Sigmoid colon (tissue), 7 donors: ENCODE results near the gene DYNC2I2. TPM values are rescaled to one million over a fixed set of nuclear protein-coding genes. Genes with fewer than 3 reads are reported as not detected.

Experiments
- DNase-seq: peaks from one replicate; pipeline ENCODE4 v3.0.0-alpha.2; 2019
- H3K27ac ChIP-seq, 4 donors: fragments of 200-600 bp; sonication (generic); one replicate each; pipeline ENCODE4 v1.5.1; 2016 to 2019; ENCODE audit warnings: mild to moderate bottlenecking in 1 of 4
- H3K27me3 ChIP-seq, 3 donors: fragments of 200-600 bp; sonication (generic); one replicate each; pipeline ENCODE4 v1.5.1; 2019; ENCODE audit warnings: mild to moderate bottlenecking in 1 of 3
- H3K36me3 ChIP-seq, 4 donors: fragments of 200-600 bp; sonication (generic); one replicate each; pipeline ENCODE4 v1.5.1; 2016 to 2019
- H3K4me1 ChIP-seq, 4 donors: fragments of 200-600 bp; sonication (generic); one replicate each; pipeline ENCODE4 v1.5.1; 2017 to 2019
- H3K4me3 ChIP-seq, 4 donors: fragments of 200-600 bp; sonication (generic); one replicate each; pipeline ENCODE4 v1.5.1; 2017 to 2019; ENCODE audit warnings: mild to moderate bottlenecking in 2 of 4, moderate library complexity in 1 of 4
- H3K9me3 ChIP-seq, 4 donors: fragments of 200-600 bp in 3 of 4; sonication (generic) in 3 of 4; one replicate each; pipeline versions ENCODE4 v1.5.1 to v1.6.1; 2013 to 2019
- CTCF ChIP-seq, 4 experiments: fragments of 450-650 bp in 3 of 4; fragments of 200-600 bp in 1 of 4; IDR thresholded peaks; one replicate each; pipeline ENCODE4 v1.5.1; 2016 to 2019; ENCODE audit warnings: antibody characterized with exemption in 4 of 4, mild to moderate bottlenecking in 3 of 4, moderate library complexity in 2 of 4
- EP300 ChIP-seq, 4 donors: sonication (generic); formaldehyde crosslinking; IDR thresholded peaks; one replicate each; pipeline ENCODE4 v1.6.1; 2017; ENCODE audit warnings: antibody characterized with exemption in 4 of 4
- POLR2A ChIP-seq, 2 donors: fragments of 450-650 bp; IDR thresholded peaks; one replicate each; pipeline ENCODE4 v1.6.1; 2016; ENCODE audit warnings: antibody characterized with exemption in 2 of 2, mild to moderate bottlenecking in 2 of 2, moderate library complexity in 2 of 2
- POLR2AphosphoS5 ChIP-seq, 4 donors: sonication (generic); formaldehyde crosslinking; IDR thresholded peaks; one replicate each; pipeline ENCODE4 v1.6.1; 2017; ENCODE audit warnings: antibody characterized with exemption in 4 of 4
- WGBS, 2 donors: extraction: QIAGEN DNeasy Blood & Tissue Kit; methylation state at CpG; one replicate each; pipeline ENCODE4 v1.1.7; 2013; 5-methylcytosine and 5-hydroxymethylcytosine counted together
- intact Hi-C: fragments of 100-400 bp; cut with DNase I; formaldehyde crosslinking; loops from one replicate; pipeline ENCODE4 v1.15.1; 2023
- polyA plus RNA-seq, 3 donors: library from polyadenylated mRNA; stranded (reverse); fragments of 200-250 nt; gene quantifications; one replicate each; pipeline ENCODE4 v1.2.3, GENCODE V29; 2013
- total RNA-seq, 4 donors: library from RNA; depleted of rRNA; stranded (reverse); fragments of >200 nt; gene quantifications; one replicate each; pipeline ENCODE4 v1.1.0, GENCODE V29; 2016
- donor health status: healthy with polysubstance abuse.
- donor health status: Bipolar disorder and iron deficiency.
- donor health status: healthy.

Gene DYNC2I2
- total and polyA plus RNA-seq, 7 donors, result 21.6 to 87.4 (median 33.0) TPM

- no peaks in the 10 kb centered on the region for H3K9me3 ChIP-seq
- intact Hi-C loops, result loop anchor here (10.0 kb wide), 1 partner anchor 1587 kb away; no protein-coding TSS in a partner anchor
- 70 to 78% methylated on average over 10 of the region's 10 CpGs for WGBS, 2 donors
- H3K27me3 ChIP-seq, result no peaks in the 10 kb centered on the region
- TF ChIP-seq POLR2A (IDR thresholded peaks at IDR 0.05), result no peak
- TF ChIP-seq CTCF (IDR thresholded peaks at IDR 0.05), result no peak
- TF ChIP-seq POLR2AphosphoS5 (IDR thresholded peaks at IDR 0.05), result no peak
- peak overlapping the region in 1 of 4 donors; percentile 15 for H3K27ac ChIP-seq
- no peak overlapping the region for H3K4me3 ChIP-seq
- H3K4me1 ChIP-seq, result peaks cover 0 to 26% (median 22%) of the 10 kb centered on the region in 4 donors
- H3K36me3 ChIP-seq, result peaks cover 15 to 39% (median 19%) of the 10 kb centered on the region in 4 donors
- no peak for DNase-seq
Observed at GRCh38 chr9:128637656-128638055, 19.0 kb downstream of the DYNC2I2 start.

- no peak for DNase-seq
- Histone ChIP-seq H3K36me3 (peaks cover 23 to 47% (median 27%) of the 10 kb centered on the region in 4 donors), H3K27ac (peak overlapping the region; percentile 75 to 91 (median 80)), H3K4me3 (no peak overlapping the region), H3K4me1 (peaks cover 0 to 26% (median 22%) of the 10 kb centered on the region in 4 donors), H3K27me3 (no peaks in the 10 kb centered on the region), H3K9me3 (no peaks in the 10 kb centered on the region)
- 89 to 90% methylated on average over 20 of the region's 20 CpGs for WGBS, 2 donors
- intact Hi-C loops, result loop anchor here (10.0 kb wide), 1 partner anchor 1588 kb away; no protein-coding TSS in a partner anchor
- no peak for TF ChIP-seq CTCF (IDR thresholded peaks at IDR 0.05)
- no peak for TF ChIP-seq POLR2A (IDR thresholded peaks at IDR 0.05)
- TF ChIP-seq POLR2AphosphoS5 (IDR thresholded peaks at IDR 0.05), result no peak
- TF ChIP-seq EP300 (IDR thresholded peaks at IDR 0.05), result no peak
Observed at GRCh38 chr9:128636556-128637530, 19.8 kb downstream of the DYNC2I2 start.

- Histone ChIP-seq H3K4me1 (peaks cover 0 to 26% (median 22%) of the 10 kb centered on the region in 4 donors), H3K4me3 (no peak overlapping the region), H3K36me3 (peaks cover 31 to 56% (median 35%) of the 10 kb centered on the region in 4 donors), H3K27me3 (no peaks in the 10 kb centered on the region), H3K27ac (peak overlapping the region; percentile 75 to 91 (median 80)), H3K9me3 (no peaks in the 10 kb centered on the region)
- intact Hi-C loops, result loop anchor here (10.0 kb wide), 1 partner anchor 1589 kb away; no protein-coding TSS in a partner anchor
- DNase-seq, result no peak
- 39 to 70% methylated on average over 16 of the region's 16 CpGs for WGBS, 2 donors
- TF ChIP-seq POLR2A (IDR thresholded peaks at IDR 0.05) (no peak), POLR2AphosphoS5 (IDR thresholded peaks at IDR 0.05) (no peak), EP300 (IDR thresholded peaks at IDR 0.05) (no peak), CTCF (IDR thresholded peaks at IDR 0.05) (no peak)
Observed at GRCh38 chr9:128636024-128636390, 20.6 kb downstream of the DYNC2I2 start.

GRCh38 chr9:128635266-128636023 lies 21.2 kb downstream of the DYNC2I2 start:
- peak; percentile 92 for DNase-seq
- 11 to 56% methylated on average over 20 of the region's 20 CpGs for WGBS, 2 donors
- peaks cover 0 to 26% (median 22%) of the 10 kb centered on the region in 4 donors for H3K4me1 ChIP-seq
- peaks cover 33 to 59% (median 40%) of the 10 kb centered on the region in 4 donors for H3K36me3 ChIP-seq
- TF ChIP-seq POLR2A (IDR thresholded peaks at IDR 0.05) (no peak), POLR2AphosphoS5 (IDR thresholded peaks at IDR 0.05) (peak in 1 of 4 donors; percentile 10), CTCF (IDR thresholded peaks at IDR 0.05) (peak in 3 of 4 experiments; percentile 20 to 42 (median 39)), EP300 (IDR thresholded peaks at IDR 0.05) (no peak)
- no peaks in the 10 kb centered on the region for H3K27me3 ChIP-seq
- H3K9me3 ChIP-seq, result no peaks in the 10 kb centered on the region
- H3K27ac ChIP-seq, result peak overlapping the region; percentile 75 to 91 (median 80)
- intact Hi-C loops, result loop anchor here (10.0 kb wide), 1 partner anchor 1589 kb away; no protein-coding TSS in a partner anchor
- H3K4me3 ChIP-seq, result no peak overlapping the region
